ENCODE measurements around the gene LPAR3.

DNA sequence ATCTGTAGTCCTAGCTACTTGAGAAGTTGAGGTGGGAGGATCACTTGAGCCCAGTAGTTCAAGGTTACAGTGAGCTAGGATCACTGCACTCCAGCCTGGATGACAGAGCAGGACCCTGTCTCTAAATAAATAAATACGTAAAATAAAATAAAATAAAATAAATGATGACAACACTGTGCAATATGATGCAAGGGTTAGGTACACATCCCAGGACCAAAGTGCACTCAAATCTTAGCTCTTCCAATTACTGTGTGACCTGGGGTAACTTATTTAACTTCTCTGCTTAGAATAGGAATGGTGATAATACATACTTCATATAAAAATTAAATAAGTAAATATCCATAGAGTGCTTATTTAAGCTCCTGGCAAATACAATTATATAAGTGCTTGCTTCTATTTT lies 53.5 kb downstream of the LPAR3 start:
- no peak for TF ChIP-seq CTCF (IDR thresholded peaks at IDR 0.05; ENCODE audit: insufficient read depth, low read length)
- TF ChIP-seq, protein P1, sequence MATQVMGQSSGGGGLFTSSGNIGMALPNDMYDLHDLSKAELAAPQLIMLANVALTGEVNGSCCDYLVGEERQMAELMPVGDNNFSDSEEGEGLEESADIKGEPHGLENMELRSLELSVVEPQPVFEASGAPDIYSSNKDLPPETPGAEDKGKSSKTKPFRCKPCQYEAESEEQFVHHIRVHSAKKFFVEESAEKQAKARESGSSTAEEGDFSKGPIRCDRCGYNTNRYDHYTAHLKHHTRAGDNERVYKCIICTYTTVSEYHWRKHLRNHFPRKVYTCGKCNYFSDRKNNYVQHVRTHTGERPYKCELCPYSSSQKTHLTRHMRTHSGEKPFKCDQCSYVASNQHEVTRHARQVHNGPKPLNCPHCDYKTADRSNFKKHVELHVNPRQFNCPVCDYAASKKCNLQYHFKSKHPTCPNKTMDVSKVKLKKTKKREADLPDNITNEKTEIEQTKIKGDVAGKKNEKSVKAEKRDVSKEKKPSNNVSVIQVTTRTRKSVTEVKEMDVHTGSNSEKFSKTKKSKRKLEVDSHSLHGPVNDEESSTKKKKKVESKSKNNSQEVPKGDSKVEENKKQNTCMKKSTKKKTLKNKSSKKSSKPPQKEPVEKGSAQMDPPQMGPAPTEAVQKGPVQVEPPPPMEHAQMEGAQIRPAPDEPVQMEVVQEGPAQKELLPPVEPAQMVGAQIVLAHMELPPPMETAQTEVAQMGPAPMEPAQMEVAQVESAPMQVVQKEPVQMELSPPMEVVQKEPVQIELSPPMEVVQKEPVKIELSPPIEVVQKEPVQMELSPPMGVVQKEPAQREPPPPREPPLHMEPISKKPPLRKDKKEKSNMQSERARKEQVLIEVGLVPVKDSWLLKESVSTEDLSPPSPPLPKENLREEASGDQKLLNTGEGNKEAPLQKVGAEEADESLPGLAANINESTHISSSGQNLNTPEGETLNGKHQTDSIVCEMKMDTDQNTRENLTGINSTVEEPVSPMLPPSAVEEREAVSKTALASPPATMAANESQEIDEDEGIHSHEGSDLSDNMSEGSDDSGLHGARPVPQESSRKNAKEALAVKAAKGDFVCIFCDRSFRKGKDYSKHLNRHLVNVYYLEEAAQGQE (IDR thresholded peaks at IDR 0.05; ENCODE audit: insufficient replicate concordance, low read depth), result no peak
- TF ChIP-seq POLR2AphosphoS5 (IDR thresholded peaks at IDR 0.05; ENCODE audit: low read depth), result no peak
- no peak for TF ChIP-seq GABPA (IDR thresholded peaks at IDR 0.05; ENCODE audit: low read depth)

Measured in HL-60 (cell line).